Stomach (tissue), 4 donors: ENCODE results near the gene DOCK1.

ENCODE experiments used
- POLR2A ChIP-seq, 4 donors: fragments of 450-650 bp; IDR thresholded peaks; one replicate each; pipeline ENCODE4 v1.6.1; 2016; ENCODE audit warnings: antibody characterized with exemption in 4 of 4, control low read depth in 2 of 4, mild to moderate bottlenecking in 1 of 4, moderate library complexity in 1 of 4
- TF ChIP-seq, protein P1 (sequence below), 7 experiments: fragments of 450-650 bp in 4 of 7; fragments of 200-600 bp in 3 of 7; sonication (generic) in 3 of 7; IDR thresholded peaks; one replicate each; pipeline ENCODE4 v1.5.1; 2016 to 2019; ENCODE audit warnings: antibody characterized with exemption in 7 of 7, control low read depth in 2 of 7, mild to moderate bottlenecking in 1 of 7

DNA sequence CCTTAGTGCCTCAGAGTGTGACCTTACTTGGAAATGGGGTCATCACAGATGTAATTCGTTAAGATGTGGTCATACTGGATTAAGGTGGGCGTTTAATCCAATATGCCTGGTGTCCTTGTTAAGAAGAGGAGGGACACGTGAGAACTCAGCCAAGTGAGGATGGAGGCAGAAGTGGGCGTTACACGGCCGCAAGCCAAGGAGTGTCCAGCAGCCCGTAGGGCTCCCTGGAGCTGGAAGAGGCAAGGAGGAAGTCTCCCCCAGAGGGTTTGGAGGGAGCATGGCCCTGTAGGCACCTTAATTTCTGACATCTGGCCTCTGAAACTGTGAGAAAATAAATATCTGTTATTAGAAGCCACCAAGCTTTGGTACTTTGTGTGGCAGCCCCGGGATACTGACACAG, 21.3 kb downstream of the DOCK1 start:
- TF ChIP-seq, protein P1, sequence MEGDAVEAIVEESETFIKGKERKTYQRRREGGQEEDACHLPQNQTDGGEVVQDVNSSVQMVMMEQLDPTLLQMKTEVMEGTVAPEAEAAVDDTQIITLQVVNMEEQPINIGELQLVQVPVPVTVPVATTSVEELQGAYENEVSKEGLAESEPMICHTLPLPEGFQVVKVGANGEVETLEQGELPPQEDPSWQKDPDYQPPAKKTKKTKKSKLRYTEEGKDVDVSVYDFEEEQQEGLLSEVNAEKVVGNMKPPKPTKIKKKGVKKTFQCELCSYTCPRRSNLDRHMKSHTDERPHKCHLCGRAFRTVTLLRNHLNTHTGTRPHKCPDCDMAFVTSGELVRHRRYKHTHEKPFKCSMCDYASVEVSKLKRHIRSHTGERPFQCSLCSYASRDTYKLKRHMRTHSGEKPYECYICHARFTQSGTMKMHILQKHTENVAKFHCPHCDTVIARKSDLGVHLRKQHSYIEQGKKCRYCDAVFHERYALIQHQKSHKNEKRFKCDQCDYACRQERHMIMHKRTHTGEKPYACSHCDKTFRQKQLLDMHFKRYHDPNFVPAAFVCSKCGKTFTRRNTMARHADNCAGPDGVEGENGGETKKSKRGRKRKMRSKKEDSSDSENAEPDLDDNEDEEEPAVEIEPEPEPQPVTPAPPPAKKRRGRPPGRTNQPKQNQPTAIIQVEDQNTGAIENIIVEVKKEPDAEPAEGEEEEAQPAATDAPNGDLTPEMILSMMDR (IDR thresholded peaks at IDR 0.05): no peak
- no peak for TF ChIP-seq POLR2A (IDR thresholded peaks at IDR 0.05)
